SJSA1 (cell line): ENCODE measurements around the gene ACTR5. TPM values are rescaled to one million over a fixed set of nuclear protein-coding genes. Genes with fewer than 3 reads are reported as not detected.
"Not testable (repeated sequence)": the region's sequence is repeated elsewhere in the genome, so short reads cannot be mapped to it uniquely, and the experiment has no call there.

ENCODE experiments used
- DNase-seq, 2 experiments: peaks; one replicate each; pipeline ENCODE4 v3.0.0-alpha.2; 2015 to 2020; ENCODE audit warnings: low spot score in 2 of 2, low read depth in 1 of 2
- H3K27ac ChIP-seq: fragments of 250-450 bp; sonication (Bioruptor Pico); 2 replicates; pipeline ENCODE4 v1.5.1; 2020; ENCODE audit warnings: mild to moderate bottlenecking, moderate library complexity
- H3K27me3 ChIP-seq: fragments of 250-450 bp; sonication (Bioruptor Pico); replicated peaks from 2 replicates; pipeline ENCODE4 v1.5.1; 2020; ENCODE audit warnings: mild to moderate bottlenecking, moderate library complexity
- H3K36me3 ChIP-seq: fragments of 250-450 bp; sonication (Bioruptor Pico); 2 replicates; pipeline ENCODE4 v1.5.1; 2020; ENCODE audit warnings: mild to moderate bottlenecking
- H3K4me1 ChIP-seq: fragments of 250-450 bp; sonication (Bioruptor Pico); replicated peaks from 2 replicates; pipeline ENCODE4 v1.6.1; 2021; ENCODE audit warnings: mild to moderate bottlenecking
- H3K4me3 ChIP-seq: fragments of 250-450 bp; sonication (Bioruptor Pico); 2 replicates; pipeline ENCODE4 v1.5.1; 2020; ENCODE audit warnings: mild to moderate bottlenecking
- H3K9me3 ChIP-seq: fragments of 250-450 bp; sonication (Bioruptor Pico); replicated peaks from 2 replicates; pipeline ENCODE4 v1.5.1; 2020; ENCODE audit warnings: mild to moderate bottlenecking
- total RNA-seq: library from RNA; depleted of rRNA; stranded (reverse); fragments of >200 nt; shearing (Covaris generic); gene quantifications from 2 replicates; pipeline ENCODE4 v1.2.3, GENCODE V29; 2014; rRNA removed

The ACTR5 gene
- total RNA-seq, 1 experiment from 2014 or later = 9.7 TPM

- no peak overlapping the region for H3K27ac ChIP-seq
- H3K9me3 ChIP-seq = no peaks in the 10 kb centered on the region; the same call in 1 of the 2 replicates
- H3K36me3 ChIP-seq = no peaks in the 10 kb centered on the region
- DNase-seq = no peak
- H3K27me3 ChIP-seq = peaks cover 64% of the 10 kb centered on the region
- no peak overlapping the region for H3K4me3 ChIP-seq
- peaks cover 16% of the 10 kb centered on the region for H3K4me1 ChIP-seq
These were observed 61.7 kb downstream of the ACTR5 start for GRCh38 chr20:38809942-38810341.

- no peaks in the 10 kb centered on the region for H3K36me3 ChIP-seq
- no peaks in the 10 kb centered on the region; the same call in 1 of the 2 replicates for H3K9me3 ChIP-seq
- no peak overlapping the region for H3K4me3 ChIP-seq
- H3K4me1 ChIP-seq = peaks cover 5% of the 10 kb centered on the region
- H3K27ac ChIP-seq = no peak overlapping the region
- no peak for DNase-seq
- H3K27me3 ChIP-seq = peaks cover 53% of the 10 kb centered on the region
These were observed 62.8 kb downstream of the ACTR5 start for GRCh38 chr20:38810926-38811630.

GRCh38 chr20:38811769-38812168 lies 63.5 kb downstream of the ACTR5 start:
- peaks cover 51% of the 10 kb centered on the region for H3K27me3 ChIP-seq
- H3K9me3 ChIP-seq = no peaks in the 10 kb centered on the region
- no peaks in the 10 kb centered on the region for H3K36me3 ChIP-seq
- no peaks in the 10 kb centered on the region for H3K4me1 ChIP-seq
- no peak overlapping the region for H3K27ac ChIP-seq
- DNase-seq = no peak
- no peak overlapping the region for H3K4me3 ChIP-seq

GRCh38 chr20:38812182-38812581 lies 63.9 kb downstream of the ACTR5 start:
- H3K4me3 ChIP-seq = no peak overlapping the region
- no peaks in the 10 kb centered on the region for H3K36me3 ChIP-seq
- no peak overlapping the region for H3K27ac ChIP-seq
- H3K27me3 ChIP-seq = peaks cover 49% of the 10 kb centered on the region
- no peak for DNase-seq
- no peaks in the 10 kb centered on the region for H3K4me1 ChIP-seq
- H3K9me3 ChIP-seq = no peaks in the 10 kb centered on the region

- H3K9me3 ChIP-seq = no peaks in the 10 kb centered on the region
- no peak overlapping the region for H3K4me3 ChIP-seq
- H3K36me3 ChIP-seq = no peaks in the 10 kb centered on the region
- no peak overlapping the region for H3K27ac ChIP-seq
- H3K27me3 ChIP-seq = peaks cover 41% of the 10 kb centered on the region
- no peak for DNase-seq
- no peaks in the 10 kb centered on the region for H3K4me1 ChIP-seq
These were observed 64.7 kb downstream of the ACTR5 start for GRCh38 chr20:38812709-38813573.

- H3K9me3 ChIP-seq, H3K36me3 ChIP-seq, DNase-seq, H3K4me1 ChIP-seq, H3K4me3 ChIP-seq, H3K27ac ChIP-seq: not testable (repeated sequence)
- H3K27me3 ChIP-seq = peaks cover 37% of the 10 kb centered on the region
These were observed 65.3 kb downstream of the ACTR5 start for GRCh38 chr20:38813574-38813962.

GRCh38 chr20:38815446-38815845 lies 67.2 kb downstream of the ACTR5 start:
- no peak overlapping the region for H3K4me3 ChIP-seq
- no peak for DNase-seq
- H3K9me3 ChIP-seq = no peaks in the 10 kb centered on the region
- H3K4me1 ChIP-seq = no peaks in the 10 kb centered on the region
- H3K27me3 ChIP-seq = peaks cover 36% of the 10 kb centered on the region
- H3K27ac ChIP-seq = no peak overlapping the region
- H3K36me3 ChIP-seq = no peaks in the 10 kb centered on the region

GRCh38 chr20:38818113-38819065 lies 70.1 kb downstream of the ACTR5 start:
- Histone ChIP-seq H3K36me3 (no peaks in the 10 kb centered on the region), H3K27me3 (peaks cover 22% of the 10 kb centered on the region), H3K27ac (no peak overlapping the region), H3K4me1 (no peaks in the 10 kb centered on the region), H3K9me3 (no peaks in the 10 kb centered on the region), H3K4me3 (no peak overlapping the region)
- DNase-seq = no peak

Other genes with a start within 250 kb of the ACTR5 start
- not detected in 2 replicates for gene ADIG, start 167.3 kb upstream of the ACTR5 start, total RNA-seq
- 0.06 TPM in 1 of 2 replicates, not detected in the other for gene ARHGAP40, start 146.7 kb upstream of the ACTR5 start, total RNA-seq
- not detected in 2 replicates for gene SLC32A1, start 24.0 kb upstream of the ACTR5 start, total RNA-seq
- gene PPP1R16B, start 57.2 kb downstream of the ACTR5 start, total RNA-seq = 0.03 TPM in 1 of 2 replicates, not detected in the other
- 71.4 and 85.6 TPM in 2 replicates for gene FAM83D, start 178.0 kb downstream of the ACTR5 start, total RNA-seq
- gene DHX35, start 213.9 kb downstream of the ACTR5 start, total RNA-seq = 14.8 and 18.7 TPM in 2 replicates